RWPE2 (cell line): ENCODE measurements around the gene RBBP8NL.

Experiments used
- ATAC-seq: fragments of 200-7000 bp; cut with Tn5 transposase; 3 replicates; pipeline ENCODE4 v1.9.1; 2021; ENCODE audit warnings: low read depth
- DNase-seq: peaks from one replicate; pipeline ENCODE4 v3.0.0-alpha.2; 2020; ENCODE audit warnings: low spot score
- H3K27ac ChIP-seq: fragments of 450-650 bp; 2 replicates; pipeline ENCODE4 v1.5.1; 2017; ENCODE audit warnings: mild to moderate bottlenecking; ENCODE audit not compliant: poor library complexity, severe bottlenecking
- H3K27me3 ChIP-seq: fragments of 250-450 bp; sonication (Bioruptor Pico); 2 replicates; pipeline ENCODE4 v1.5.1; 2021; ENCODE audit warnings: mild to moderate bottlenecking, moderate library complexity; ENCODE audit not compliant: insufficient read depth, poor library complexity, severe bottlenecking
- H3K36me3 ChIP-seq: fragments of 250-450 bp; sonication (Bioruptor Pico); 2 replicates; pipeline ENCODE4 v1.5.1; 2020; ENCODE audit warnings: low read depth, mild to moderate bottlenecking, moderate library complexity
- H3K4me1 ChIP-seq: fragments of 250-450 bp; sonication (Bioruptor Pico); 2 replicates; pipeline ENCODE4 v1.5.1; 2021; ENCODE audit warnings: mild to moderate bottlenecking, moderate library complexity; ENCODE audit not compliant: insufficient read depth, poor library complexity, severe bottlenecking
- H3K4me3 ChIP-seq: fragments of 250-450 bp; sonication (Bioruptor Pico); 2 replicates; pipeline ENCODE4 v1.5.1; 2021; ENCODE audit warnings: mild to moderate bottlenecking, moderate library complexity; ENCODE audit not compliant: severe bottlenecking
- H3K9me3 ChIP-seq: fragments of 250-450 bp; sonication (Bioruptor Pico); 2 replicates; pipeline ENCODE4 v1.5.1; 2021; ENCODE audit warnings: mild to moderate bottlenecking, moderate library complexity; ENCODE audit not compliant: severe bottlenecking
- CTCF ChIP-seq: fragments of 450-650 bp; IDR thresholded peaks from one replicate; pipeline ENCODE4 v1.5.1; 2017; ENCODE audit warnings: mild to moderate bottlenecking, moderate library complexity; ENCODE audit not compliant: poor library complexity, severe bottlenecking

RBBP8NL gene

GRCh38 chr20:62452475-62453095 lies 25.2 kb upstream of the RBBP8NL start:
- Histone ChIP-seq H3K4me3 (no peak overlapping the region), H3K27me3 (peaks cover 32% of the 10 kb centered on the region), H3K4me1 (no peaks in the 10 kb centered on the region), H3K36me3 (no peaks in the 10 kb centered on the region), H3K9me3 (no peaks in the 10 kb centered on the region), H3K27ac (no peak overlapping the region)
- no peak for TF ChIP-seq CTCF
- peak; percentile 4 for ATAC-seq
- DNase-seq = no peak

DNA sequence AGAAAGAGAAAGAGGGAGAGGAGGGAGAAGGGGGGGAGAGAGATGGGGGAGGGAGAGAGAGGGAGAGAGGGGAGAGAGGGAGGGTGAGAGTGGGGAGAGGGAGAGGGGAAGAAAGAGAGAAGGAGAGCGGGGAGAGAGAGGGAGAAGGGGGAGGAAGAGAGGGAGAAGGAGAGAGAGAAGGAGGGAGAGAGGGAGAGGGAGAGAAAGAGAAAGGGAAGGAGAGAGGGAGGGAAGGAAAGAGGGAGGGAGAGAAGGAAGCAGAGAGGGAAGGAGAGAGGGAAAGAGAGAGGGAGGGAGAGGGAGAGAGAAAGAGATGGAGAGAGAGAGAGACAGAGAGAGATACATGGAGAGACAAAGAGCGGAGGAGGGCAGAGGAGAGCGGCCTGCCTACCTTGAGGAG lies 24.6 kb upstream of the RBBP8NL start:
- ATAC-seq (no peak), DNase-seq (no peak)
- TF ChIP-seq CTCF = no peak
- no peak overlapping the region for H3K27ac ChIP-seq
- peaks cover 32% of the 10 kb centered on the region for H3K27me3 ChIP-seq
- no peaks in the 10 kb centered on the region for H3K4me1 ChIP-seq
- no peak overlapping the region for H3K4me3 ChIP-seq
- H3K9me3 ChIP-seq = no peaks in the 10 kb centered on the region
- no peaks in the 10 kb centered on the region for H3K36me3 ChIP-seq

- Histone ChIP-seq H3K9me3 (no peaks in the 10 kb centered on the region), H3K4me1 (no peaks in the 10 kb centered on the region), H3K4me3 (no peak overlapping the region), H3K36me3 (no peaks in the 10 kb centered on the region), H3K27me3 (peaks cover 32% of the 10 kb centered on the region), H3K27ac (no peak overlapping the region)
- no peak for ATAC-seq
- DNase-seq = no peak
- TF ChIP-seq CTCF = no peak
Observed at GRCh38 chr20:62451156-62451767, 23.9 kb upstream of the RBBP8NL start.

GRCh38 chr20:62449951-62450691 lies 22.8 kb upstream of the RBBP8NL start:
- Histone ChIP-seq H3K9me3 (no peaks in the 10 kb centered on the region), H3K27me3 (peaks cover 27% of the 10 kb centered on the region), H3K27ac (no peak overlapping the region), H3K4me3 (no peak overlapping the region), H3K36me3 (no peaks in the 10 kb centered on the region), H3K4me1 (no peaks in the 10 kb centered on the region)
- no peak for DNase-seq
- no peak for TF ChIP-seq CTCF
- peak; percentile 5; the same call in 2 of the 3 replicates for ATAC-seq
